ENCODE results near the gene KLF2.
A peak's percentile ranks its signal among the peaks of the same experiment; 100 is the strongest.

Gene KLF2

DNA sequence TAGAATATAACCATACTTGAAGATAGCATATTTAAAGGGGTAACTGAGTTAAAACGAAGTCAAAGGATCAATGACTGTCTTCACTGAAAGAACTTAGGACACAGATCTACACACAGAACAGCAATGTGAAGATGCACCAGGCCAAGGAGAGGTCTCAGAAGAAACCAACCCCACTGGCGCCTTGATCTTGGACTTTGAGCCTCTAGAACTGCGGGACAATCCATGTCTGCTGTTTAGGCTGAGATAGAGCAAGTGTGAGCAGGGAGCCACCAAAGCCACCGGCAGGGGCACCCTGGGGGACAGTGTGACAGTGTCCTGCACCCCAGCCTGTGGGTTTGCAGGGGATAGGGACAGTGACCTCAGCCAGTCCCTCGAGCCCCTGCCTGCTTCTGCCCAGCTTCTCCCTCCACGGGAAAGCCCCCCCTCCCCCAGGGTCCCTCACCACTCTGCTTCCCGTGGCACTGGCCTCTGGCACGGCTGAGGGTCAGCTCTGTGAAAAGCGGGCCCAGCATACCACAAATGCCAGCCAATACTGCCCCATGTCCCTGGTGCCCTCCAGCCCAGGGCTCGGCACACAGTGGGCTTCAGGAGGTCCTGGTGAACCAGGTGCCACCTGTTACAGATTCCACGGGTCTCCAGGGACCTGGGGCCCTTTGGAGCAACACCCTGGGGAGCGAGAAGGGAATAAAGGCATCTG lies 40.8 kb downstream of the KLF2 start:
- no peak for DNase-seq

DNA sequence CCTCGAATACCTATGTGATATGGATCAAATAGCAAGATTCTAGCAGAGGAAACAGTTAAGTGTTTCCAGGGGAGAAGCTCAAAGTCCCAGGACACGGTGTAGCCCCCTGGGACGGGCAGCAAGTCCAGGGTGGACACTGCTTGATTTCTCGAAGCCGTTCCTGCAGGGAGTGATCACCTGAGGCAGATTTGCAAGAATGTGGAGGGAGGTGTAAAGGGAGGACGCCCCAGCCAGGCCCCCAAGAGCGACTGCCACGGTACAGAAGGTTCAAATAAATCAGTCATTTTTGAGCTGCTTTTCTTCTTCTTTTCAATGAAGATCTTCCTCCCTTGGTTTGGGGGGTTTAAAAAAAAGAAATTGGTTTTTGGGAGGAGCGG lies 41.4 kb downstream of the KLF2 start:
- no peak for DNase-seq

DNA sequence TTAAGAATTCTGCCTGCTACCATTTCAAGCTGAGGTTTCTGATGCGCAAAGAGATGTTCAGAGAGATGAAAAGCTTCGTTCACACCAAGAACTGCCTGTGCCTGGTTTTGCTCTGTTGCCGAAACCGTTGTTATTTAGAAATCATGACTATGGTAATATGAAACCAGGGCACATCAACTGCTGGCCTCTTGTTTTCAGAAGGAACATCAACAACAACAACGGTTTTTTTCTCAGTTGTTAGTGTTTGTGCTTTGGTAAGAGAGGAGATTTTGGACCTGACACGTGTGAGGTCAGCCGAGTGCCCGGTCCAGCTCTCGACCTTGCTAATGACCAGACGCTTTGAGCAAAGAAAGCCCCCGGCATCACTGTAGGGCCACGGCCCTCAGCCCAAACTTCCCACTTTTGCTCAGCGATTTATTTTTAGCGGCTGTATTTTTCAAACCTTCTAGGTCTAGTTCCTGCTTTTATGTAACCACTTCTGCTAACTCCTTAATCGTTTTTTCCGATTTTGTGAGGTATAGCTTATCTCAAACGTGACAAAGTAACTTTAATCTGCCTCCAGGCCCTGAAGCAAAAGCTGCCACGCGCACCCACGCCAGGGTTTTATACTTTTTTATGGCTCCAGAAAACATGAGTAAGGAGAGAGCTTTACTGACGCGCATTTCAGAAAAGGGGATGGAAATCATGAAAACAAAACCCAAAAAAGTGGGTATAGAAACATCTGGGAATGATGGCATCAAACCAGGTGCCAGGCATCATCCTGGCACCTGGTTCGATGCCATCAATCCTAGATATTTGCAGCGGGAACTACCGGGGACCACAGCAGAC lies 42.0 kb downstream of the KLF2 start:
- peak; percentile 59 to 72 for DNase-seq

DNA sequence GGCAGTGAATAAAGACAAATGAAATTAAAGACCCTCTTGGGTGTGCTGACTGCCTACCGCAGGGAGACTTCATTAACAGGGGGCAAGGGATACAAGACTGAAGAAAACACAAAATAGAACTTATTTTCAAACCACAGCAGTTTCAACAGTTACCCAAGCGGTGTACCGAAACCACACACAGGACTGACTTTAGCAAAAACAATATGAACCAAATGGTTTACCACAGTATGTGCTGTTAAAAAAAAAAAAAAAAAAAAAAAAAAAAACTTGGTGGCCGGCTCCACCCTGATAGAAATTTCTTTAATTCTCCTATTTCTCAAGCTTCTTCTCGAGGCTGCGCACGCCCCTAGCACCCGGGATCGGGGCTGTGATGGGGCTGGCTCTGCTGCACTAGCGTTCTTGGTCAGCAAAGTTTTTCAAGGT lies 42.6 kb downstream of the KLF2 start:
- peak; percentile 68 to 79 for DNase-seq

DNA sequence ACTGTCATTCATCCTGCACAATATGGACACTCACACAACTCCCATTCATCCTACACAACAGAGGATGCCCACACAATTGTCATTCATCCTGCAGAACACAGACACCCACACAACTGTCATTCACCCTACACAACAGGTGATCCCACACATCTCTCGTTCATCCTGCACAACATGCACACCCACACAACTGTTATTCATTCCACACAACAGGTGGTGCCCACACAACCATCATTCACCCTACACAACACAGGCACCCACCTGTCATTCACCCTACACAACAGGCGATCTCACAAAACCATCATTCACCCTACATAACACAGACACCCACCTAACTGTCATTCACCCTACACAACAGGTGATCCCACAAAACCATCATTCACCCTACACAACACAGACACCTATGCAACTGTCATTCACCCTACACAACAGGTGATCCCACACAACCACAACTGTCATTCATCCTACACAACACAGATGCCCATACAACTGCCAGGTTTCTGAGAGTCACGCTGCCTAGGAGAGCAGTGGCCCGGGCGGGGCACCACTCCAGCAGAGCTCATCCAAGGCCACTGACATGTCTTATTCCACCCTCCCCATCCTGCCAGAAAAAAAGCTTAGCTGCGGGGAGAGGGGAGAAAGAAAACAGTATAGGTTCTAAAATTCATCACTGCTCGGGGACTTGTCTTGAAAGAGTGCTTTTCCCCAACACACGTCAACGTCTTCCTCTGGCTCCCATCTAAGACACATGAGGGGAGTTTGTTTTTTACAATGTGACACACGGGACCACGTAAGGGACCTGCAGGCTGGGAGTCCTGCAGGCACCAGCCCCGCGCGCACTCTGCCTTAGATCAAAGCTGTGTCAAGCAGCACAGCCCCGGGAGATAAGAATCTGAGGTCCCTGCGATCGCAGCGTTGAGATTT lies 44.0 kb downstream of the KLF2 start:
- DNase-seq: peak; percentile 86 to 87

DNA sequence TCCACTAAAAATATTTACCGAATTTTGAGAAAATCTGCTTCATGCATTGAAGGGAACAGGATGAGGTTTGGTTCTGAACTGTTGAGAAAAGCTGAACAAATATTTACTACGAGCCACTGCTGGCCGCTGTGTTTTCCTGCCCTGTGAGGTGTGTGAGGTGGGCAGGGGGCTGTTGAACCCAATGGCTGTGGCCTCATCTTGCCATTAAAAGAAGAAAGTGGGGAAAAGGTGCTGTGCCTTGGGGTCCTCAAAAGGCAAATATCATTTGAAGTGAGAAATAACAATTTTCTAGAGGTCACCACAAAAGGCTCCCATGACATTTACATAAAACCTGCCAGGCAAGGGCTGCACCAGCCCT lies 44.7 kb downstream of the KLF2 start:
- no peak for DNase-seq

DNA sequence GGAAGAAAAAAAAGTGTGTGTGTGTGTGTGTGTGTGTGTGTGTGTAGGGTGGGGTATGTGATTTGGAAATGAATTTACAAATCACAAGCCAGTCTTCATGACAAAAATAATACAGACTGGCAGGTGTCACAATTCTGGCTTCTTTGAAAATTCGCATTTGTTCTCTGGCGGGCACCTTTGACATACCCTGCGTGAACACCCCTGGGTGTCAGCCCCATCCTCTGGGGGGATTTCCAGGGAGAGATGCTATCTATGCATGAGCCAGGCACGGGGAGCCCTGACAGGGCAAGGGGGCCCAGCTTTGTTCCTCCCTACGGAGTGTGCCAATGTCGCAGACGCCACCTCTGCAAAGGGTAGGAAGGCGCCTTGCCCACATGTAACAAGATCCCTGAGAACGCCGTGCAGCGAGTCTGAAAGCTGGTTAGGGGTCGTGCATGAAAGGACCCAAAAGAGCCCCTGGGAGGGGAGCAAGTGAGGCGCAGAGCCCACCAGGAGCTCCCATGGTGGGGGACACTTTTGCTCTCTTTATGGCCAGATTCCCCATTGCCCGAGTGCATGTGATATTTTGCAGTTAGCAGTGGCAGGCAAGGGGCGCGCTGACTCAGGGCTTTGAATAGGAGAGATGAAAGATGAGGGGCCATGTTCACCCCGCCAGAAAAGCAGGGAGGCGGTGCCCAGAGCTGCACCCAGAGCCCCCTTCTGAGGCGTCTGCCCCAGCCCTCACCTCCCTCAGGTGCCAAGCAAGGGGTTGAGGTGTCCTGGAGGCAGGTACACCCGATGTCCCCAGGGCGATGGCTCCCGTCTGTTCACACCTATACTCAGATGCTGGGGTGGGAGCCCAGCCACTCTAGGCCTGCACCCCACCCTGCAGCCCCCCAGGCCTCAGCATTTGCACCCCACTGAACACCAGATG lies 45.3 kb downstream of the KLF2 start:
- DNase-seq: peak; percentile 83 to 88

DNA sequence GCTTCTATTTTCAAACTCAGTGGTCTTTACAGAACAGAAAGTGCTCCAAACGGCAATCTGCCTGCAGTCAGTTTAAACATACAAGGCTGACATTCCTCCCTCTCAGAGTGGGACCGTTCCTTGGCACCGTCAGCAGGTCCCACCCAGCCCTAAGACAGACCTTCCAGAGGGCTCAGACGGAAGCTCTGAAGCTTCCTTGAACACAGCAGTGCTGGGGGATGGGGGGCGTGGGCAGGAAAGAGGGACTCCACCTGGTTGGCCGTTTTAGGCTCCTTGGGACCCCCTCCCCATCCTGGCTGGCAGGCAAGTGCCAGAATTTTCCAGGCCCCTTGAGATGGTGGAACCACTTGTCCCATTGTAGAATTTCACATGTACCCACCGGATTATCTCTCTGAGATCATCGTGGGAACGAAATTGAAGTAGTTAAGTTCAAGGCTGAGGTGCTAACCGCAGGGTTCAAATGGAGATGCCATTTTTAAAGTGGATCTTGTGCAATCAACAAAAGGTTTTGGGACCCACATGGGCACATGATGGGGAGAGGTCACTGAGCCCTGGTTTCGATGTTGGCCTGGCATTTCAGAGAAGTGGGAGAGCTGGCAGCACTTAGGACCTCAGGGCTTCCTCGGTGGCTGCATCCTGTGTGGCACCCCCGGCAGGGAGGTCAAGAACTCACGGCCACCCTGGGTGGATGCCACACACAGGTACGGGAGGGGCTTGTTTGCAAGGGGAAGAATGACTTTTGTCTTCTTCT lies 46.2 kb downstream of the KLF2 start:
- peak in 1 of 2 donors; percentile 56 for DNase-seq

DNA sequence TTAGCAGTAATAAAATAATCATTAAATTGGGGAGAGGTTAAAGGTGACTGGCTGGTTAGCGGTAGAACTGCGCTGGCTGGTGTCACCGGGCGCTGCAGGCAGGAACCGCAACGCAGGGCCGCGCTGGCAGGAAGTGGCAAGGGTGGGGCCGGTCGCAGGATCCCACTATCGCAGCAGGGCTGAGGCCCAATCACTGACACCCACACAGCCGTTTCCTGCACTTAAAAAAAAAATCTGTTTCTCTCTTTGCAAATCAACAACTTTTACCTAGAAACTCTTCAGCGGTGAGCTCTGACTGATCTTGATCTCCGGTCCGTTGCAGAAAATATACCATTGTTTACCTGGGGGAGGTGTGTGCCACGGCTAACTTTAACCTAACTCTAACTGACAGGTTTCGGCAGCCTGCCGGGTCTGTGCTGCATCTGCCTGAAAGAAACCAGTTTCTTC lies 46.9 kb downstream of the KLF2 start:
- DNase-seq: peak; percentile 92 to 94

DNA sequence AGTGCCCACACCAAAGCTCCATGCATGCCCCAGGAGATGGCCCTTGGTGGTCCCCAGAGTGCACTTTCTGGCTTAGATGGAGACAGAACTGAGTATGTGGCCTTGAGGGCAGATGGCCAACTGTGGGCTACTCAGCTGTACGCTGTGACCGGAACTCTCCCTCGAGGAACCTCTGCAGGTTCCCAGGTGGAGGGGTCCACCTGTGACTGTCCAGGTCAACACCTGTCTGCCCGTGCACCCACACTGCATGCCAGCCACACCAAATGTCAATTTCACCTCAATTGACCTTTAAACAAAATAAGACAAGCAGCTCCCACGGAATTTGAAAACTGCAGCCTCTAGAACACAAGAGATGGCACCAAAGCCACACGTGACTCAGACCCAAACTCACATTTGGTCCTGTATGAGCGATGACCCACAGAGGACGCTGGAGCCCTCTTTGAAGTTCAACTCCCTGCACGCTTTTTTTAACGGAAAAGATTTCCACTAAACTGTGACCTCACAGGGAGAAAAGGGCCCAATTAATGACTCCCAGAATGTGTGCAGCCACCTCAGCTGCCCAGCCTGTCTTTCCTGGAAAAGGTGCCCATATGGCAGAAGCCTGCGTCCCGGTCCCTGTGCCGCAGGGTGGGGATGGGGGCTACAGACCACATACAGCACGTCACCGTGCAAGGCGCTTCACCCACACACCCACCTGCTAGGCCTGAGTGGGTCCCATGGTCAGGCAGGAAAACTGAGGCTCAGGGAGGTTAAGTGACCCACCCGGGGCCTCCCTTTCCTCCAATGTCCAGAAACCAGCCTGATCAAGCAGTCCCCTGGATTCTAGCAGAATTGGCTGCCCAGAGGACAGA lies 47.7 kb downstream of the KLF2 start:
- DNase-seq: peak in 1 of 2 donors; percentile 24

DNA sequence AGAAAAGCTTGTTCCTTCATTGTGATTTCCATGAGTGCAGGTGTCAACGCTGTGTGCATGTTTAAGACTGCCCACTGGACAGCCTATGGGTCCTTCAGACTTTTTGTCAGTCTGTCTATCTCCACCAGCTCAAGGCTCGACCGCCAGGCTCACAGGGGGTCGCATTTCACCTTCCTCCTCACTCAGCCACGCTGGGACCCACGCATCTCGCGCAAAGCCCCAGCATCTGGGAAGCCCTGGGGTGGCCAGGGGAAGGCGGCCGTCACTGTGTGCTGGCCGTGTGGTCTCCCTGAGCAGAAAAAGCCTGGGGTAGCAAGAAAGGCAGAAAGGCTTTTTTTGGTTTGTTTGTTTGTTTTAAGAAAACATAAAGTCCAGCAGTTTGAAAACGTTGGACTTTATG lies 48.5 kb downstream of the KLF2 start:
- no peak for DNase-seq

DNA sequence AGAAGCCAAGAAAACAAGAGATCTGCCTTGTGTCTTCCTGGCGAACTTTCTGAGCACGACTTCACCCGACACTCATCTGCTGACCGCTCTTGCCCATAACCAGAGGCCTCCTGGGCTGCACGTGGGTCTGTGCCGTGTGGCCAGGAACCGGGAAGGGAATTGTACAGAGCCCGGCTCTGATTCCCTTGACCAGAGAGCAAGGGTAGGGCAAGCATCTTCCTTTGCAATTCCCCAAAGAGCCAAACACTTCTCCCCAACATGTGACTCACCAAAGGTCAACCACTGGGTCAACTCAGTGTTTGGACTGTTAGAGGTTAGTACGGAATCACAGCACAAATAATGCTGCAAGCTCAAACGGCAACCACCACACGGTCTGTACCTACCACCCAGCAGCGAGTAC lies 48.9 kb downstream of the KLF2 start:
- DNase-seq: no peak

DNA sequence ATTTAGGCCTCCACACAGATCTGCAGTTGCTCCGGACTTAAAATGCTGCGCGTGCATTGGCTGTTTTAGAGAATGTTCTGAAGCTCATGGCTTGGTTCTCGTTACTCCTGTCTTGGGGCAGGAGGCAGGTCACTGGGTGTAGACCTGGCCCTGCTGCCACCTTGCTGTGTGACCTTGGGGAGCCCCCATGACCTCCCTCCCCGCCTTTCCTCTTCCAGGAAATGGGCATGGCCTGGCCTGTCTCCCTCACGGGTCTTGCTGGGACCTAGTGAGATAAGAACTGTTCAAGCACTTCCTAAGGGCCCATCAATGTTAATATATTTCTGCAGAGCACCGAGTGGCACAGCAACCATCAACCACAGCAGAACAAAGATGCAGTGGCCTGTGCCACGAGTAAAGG lies 49.4 kb downstream of the KLF2 start:
- peak in 1 of 2 donors; percentile 33 for DNase-seq

DNA sequence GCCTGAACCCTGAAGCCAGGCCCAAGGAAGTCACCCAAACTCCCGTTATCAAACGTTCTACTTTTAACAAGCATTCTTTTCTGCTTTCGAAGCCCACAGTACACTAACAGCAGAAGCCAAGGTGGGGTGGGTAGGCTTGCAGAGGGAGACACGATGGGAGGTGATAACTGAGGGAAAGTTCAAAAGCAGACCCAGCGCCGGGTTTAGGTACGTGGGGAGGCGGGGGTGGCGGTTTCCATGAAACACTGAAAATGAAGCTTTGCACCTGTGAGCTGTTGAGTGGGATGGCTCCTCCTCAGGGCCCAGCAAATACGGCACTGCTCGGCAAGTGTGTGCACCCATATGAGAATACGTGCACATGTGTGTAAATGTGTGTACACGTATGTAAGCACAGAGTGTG lies 49.8 kb downstream of the KLF2 start:
- no peak for DNase-seq

DNA sequence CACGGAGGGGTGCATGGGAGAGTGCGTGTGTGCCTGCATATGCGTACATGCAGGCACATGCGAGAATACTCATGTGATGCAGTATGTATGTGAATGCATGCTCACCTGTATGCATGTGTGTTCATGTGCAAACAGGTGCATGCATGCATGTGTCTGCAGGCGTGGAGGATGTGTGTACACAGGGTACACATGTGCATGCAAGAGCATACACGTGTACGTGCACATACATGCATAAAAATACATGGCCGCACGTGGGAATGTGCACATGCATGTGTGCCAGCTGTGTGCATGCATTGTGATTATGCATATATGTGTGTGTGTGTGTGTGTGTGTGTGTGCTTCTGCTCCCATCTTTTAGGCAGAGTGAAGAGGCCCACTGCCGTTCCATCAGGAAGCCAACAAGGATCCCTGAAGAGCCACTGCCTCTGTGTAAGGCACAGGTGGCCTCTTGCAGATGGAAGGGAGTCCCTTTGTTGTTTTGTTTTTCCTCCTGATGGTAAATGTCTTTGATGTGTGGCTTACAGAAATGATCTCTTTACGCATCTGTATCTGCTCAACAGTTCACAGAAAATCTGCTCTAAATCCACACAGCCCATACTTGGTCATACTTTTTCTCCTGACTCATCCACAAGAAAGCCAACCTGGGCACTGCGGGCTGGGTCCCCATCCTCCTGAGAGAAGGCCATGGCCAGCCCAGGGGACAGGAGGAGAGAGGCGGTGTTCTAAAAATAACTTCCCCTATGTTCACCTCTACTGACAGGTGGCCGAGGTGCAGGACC lies 50.7 kb downstream of the KLF2 start:
- no peak for DNase-seq

DNA sequence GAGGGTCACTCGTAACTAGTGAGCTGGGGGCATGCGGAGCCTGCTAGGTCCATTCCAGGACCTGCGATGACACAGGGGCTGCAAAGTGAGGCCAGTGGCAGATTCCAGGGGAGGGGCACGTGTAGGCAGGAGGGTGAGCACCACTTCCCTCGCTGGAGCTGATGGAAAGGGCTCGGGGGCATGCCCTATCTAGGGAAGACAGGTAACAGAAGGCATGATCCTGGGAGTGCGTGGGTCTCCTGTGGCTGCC lies 51.2 kb downstream of the KLF2 start:
- no peak for DNase-seq

DNA sequence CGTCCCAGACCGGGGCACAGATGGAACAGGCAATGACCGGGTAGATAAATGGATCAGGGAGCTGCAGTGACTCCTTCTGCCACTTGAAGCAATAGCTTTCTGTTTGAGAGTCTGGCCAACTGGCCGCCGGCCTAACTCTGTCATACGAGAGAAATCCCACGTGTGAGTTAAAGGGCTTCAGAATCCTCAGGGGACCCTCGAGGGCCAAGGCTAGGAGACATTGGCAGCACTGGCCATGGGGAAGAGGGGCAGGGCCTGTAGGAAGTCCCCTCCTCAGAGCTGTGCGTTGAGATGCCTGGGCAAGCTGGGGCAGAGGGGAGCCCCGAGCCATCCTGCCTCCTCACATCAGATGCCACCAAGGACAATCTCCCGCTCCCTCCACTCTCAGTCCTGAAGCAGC lies 51.6 kb downstream of the KLF2 start:
- no peak for DNase-seq

DNA sequence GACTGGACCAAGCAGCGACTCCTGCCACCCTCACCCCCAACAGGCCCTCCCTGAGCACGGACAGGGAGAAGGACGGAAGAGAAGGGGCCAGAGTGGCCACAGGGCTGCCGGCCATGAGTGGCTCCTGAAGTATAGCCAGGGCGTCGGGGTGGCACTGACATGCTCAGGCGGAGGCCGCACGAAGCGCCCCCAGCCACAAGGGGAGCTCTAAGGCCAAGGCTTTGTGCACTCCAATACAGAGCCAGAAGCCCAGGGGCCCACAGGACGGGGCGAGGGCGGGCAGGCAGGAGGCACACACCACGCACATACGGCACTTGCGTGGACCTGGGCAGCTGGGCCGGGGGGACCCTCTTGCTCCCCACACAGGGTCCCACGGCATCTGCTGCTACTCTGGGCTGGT lies 52.0 kb downstream of the KLF2 start:
- peak; percentile 42 to 48 for DNase-seq

DNA sequence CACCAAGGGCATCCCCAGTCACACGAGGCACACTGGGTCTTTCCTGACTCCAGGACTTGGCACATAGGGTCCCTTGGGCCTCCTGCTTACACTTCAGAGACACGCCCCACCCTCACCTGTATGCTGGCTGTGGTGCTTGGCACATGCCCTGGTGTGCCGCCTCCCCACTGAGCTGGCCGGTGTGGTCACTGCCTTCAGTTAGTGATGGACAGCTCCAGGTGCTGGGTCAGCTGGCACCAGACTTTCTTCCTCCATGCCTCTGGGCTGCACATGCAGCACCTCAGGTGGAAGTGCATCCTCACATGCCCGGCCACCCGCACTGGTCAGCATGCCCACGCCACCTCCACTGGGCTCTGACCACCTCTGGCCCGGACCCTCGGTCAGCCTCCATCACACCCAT lies 52.9 kb downstream of the KLF2 start:
- DNase-seq: no peak

All from CD4-positive, alpha-beta T cell treated with Interferon alpha-2 for 1 hour (primary cell).